HG02943 (cell line): ENCODE data around the gene ARPC5L.
"Not testable (repeated sequence)": the region's sequence is repeated elsewhere in the genome, so short reads cannot be mapped to it uniquely, and the experiment has no call there.

ENCODE experiments used
- ATAC-seq: cut with Tn5 transposase; IDR thresholded peaks from one replicate; pipeline ENCODE4 v1.9.1; 2021; ENCODE audit warnings: mild to moderate bottlenecking, low read depth, moderate library complexity; ENCODE audit not compliant: unreplicated experiment

Gene ARPC5L

DNA sequence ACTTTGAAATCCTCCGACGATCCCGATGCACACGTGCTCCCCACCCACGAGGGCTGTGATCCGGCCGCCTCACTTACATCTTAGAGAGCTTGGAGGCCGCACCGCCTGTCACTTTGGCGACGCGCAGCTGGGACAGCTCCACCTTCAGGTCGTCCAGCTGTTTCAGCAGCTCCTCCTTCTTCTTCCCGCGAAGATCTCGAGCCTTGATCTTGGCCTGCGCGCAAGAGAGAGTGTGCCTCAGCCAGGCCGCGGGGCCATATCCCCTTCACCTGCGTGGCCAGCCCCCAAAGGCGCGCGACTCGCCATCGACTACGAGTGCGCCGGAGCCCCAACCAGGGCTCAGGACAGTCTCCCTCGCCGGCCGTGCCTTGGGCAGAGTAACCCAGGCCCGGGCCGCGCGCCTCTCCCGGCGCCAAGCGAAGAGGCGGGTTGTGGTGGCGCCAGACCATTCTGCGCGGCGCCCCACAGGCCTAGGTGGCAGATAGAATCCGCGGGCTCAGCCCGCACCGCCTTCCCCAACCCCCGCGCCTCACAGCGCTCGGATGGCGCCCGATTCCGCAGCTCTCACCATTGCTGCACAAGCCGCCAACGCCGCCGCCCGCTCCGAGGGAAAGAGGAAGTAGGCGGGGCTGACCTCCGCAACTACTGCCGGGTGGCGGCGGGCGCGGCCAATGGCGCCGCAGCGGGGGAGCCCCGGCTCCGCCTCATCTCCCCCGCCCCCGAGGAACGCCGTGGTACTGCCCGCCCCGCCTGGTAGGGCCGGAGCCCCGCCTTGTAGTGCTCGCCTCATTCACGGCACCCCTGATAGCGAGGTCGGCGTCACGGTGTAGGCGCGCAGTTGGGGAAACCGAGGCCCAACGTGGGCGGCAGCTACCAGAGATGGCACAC is at the start of gene ARPC5L, which contains the start of gene RPL35:
Gene ARPC5L, plus strand, starts transcription at position 789 of the 888 bp plus-strand sequence. CDS start 7,161 bp downstream, outside the sequence.
Gene RPL35, minus strand, starts transcription at position 616 of the 888 bp plus-strand sequence. Its CDS starts 45 bp downstream, at position 571.
- ATAC-seq = peak; percentile 87

DNA sequence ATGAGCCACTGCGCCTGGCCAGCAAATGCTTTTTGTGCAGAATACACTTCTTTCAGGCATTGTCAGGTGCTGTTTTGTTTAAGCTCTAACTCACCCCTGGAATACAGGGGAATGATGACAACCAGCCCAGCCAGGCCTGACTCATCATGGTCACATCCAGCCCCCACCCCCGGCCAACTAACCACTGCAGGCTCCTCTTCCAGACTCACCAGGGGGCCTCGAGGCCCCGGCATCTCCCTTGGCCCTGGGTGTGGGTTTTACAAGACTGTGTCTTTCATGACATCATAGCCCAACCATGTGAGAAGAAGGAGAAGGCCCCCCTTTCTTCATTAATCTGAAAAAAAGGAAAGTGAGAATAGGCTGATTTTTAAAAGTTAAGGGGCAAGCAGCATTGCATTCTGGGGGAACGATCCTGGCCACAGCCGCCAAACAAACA is 49.5 kb upstream of the ARPC5L start:
- no peak for ATAC-seq

DNA sequence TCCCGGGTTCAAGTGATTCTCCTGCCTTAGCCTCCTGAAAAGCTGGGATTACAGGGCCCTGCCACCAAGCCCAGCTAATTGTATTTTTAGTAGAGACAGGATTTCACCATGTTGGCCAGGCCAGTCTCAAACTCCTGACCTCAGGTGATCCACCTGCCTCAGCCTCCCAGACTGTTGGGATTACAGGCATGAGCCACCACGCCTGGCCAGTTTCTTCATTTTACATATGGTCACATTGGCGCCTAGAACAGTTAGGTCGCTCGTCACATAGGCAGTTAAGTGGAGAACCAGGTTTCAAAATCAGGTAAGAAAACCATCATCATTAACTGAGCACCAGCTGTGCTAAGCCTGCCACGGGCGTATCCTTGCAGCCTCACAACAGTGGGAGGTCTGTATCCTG is 48.9 kb upstream of the ARPC5L start:
- ATAC-seq = no peak

DNA sequence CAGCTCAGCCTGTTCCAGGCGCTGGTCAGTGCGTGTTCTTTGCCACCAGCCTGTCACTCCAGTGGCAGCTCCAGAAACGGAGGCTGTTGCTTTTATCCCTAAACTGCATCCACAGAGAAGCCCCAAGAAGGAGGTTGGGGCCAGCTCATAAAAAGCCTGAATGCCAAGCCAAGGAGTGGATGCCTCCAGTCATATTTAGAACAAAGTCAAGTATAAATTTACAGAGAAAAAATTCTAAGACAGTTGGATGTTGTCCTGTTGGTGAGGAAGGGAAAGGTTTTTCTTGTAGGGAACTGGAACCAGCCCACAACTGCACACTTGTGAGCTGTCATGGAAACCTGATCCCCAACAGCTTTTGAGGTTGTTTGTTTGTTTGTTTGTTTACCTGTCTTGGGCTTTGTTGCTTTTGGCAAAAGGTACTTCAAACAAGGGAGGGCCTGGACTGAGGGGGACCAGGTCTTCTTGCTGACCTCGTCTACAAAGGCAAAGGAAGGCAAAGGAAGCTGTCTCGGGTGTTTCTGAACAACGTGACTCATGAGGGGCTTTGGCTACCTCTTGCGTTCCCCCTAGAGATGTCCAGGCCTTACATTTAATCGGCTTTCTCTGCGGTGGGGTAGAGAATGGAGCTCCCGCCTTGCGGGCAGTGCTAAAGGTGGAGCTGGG is 48.3 kb upstream of the ARPC5L start:
- no peak for ATAC-seq

DNA sequence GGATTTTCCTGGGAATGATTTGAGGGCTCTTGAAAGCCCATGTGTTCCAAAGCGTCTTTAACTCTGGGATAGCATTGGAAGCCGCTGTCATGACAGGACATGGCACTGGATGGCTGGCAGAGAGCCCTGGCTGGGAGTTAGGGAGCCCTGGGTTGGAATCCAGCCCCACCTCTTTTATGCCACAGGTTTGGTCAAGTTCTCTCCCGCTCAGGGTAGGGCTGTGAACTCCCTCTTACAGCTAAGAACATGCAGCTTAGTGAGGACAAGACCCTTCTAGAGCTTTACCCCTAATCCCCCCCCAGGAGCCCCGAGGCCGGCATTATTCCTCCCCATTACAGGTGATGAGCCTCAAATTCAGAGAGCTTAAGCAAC is 47.8 kb upstream of the ARPC5L start:
- ATAC-seq = no peak

DNA sequence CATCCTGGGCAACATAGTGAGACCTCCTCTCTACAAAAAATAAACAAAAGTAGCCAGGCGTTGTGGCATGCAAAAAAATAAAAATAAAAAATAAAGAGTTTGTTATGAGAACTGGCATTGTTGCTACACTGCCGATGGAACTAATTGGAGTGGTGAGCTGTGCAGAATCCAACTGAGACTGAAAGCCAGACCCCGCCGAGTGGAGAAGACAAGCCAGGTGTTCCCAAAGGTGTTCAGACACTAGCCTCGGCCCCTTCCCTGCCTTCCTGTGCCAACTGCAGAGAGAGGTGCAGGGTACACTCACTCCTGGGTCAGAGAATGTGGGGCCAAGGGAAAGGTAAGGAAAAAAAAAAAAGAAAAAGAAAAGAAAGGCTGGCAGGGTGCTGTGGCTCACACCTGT is 46.3 kb upstream of the ARPC5L start:
- no peak for ATAC-seq

DNA sequence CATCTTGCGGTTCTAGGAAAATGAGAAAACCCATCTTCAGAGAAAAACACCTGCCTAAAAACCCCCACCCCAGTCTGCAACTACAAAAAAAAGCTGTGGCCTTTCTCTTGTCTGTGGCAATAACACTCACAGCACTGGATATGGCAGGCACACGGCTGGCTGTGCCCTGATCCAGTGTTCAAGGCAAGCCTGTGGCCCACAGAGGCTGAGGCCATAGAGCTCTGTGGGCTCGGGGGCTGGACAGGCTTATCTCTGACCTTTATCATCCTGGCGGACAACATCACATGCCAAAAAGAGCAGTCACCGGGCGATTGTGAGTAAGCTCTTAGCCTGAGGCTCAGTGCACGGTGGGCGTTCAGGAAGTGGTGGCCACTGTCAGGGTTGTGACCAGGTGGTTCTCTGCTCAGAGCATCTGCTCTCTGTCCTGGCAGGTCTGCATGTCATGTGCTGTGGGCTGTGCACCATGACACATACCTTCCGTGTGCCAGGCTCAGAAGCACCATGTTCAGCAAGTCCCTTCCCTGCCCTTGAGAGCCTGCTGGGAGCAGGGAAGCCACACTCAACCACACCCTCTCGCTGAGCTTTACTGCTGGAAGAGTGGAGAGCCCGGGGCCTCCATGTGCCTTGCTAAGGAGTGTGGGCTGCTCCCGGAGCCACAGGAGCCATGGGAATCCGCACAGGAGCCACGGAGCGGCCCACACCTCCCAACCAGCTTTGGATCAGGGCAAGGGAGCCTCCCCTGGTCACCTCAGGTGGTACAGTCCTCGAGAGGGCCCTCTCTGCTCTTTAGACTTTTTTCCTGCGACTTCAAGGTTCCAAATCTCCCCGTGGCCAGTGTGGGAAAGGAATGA is 43.3 kb upstream of the ARPC5L start:
- ATAC-seq = no peak

DNA sequence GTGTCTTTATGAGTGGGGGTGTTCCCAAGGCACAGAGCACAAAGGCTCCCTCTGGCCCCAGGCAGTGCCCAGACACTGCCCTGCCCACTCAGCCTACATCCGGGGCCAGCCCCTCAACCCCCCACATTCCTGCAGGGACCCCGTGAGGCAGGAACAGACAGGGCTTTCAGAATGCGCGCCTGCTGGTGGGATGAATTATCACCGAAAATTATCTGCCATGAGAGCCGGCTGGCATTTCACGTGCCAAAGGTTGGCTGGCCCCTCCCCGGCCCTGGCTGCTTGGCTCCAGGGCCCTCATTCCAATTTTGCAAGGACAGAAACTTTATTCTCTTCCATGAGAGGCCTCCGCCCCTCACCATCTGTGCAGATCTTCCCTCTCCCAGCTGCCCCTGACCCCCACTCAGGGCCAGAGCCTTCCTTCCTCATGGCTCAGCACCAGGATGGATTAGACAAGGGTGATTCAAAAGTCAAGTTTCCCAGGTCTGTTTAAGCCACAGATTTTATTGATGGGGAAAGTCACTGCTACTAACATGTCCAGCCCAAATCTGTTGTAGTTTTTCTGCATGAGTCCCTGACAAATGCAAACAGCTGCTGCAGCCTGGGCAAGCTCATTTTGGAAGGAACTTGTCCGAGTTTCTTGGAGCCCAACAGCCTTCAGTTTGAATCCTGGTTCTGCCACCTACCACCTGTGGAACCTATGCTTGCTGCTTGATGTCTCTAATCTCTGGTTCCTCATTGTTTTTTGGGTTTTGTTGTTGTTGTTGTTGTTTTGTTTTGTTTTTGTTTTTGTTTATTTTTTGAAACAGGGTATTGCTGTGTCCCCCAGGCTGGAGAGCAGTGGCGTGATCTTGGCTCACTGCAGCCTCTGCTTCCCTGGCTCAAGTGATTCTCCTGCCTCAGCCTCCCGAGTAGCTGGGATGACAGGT is 41.0 kb upstream of the ARPC5L start:
- no peak for ATAC-seq

DNA sequence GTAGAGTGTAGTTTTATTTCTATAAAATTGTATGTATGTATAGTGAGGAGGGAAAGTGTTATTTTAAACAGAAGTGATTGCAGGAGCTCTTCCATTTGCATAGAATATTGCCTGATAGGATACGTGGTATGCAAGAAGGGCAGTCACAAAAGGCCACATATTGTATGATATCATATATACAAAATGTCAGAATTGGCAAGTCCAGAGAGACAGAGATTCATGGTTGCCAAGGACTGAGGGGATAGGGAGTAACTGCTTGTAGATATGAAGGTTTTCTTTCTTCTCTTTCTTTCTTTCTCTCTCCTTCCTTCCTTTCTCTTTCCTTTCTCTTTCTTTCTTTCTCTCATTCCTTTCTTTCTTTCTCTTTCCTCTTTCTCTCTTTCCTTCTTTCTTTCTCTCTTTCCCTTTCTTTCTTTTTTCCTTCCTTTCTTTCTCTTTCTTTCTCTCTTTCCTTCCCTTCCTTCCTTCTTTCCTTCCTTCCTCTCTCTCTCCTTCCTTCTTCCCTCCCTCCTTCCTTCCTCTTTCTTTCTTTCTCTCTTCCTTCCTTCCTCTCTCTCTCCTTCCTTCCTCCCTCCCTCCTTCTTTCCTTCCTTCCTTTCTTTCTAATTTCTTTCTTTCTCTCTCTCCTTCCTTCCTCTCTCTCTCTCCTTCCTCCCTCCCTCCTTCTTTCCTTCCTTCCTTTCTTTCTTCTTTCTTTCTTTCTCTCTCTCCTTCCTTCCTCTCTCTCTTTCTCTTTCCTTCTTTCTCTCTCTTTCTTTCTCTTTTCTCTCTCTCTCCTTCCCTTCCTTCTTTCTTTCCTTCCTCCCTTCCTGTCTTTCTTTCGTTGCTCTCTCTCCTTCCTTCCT is 33.2 kb upstream of the ARPC5L start:
- ATAC-seq = no peak

DNA sequence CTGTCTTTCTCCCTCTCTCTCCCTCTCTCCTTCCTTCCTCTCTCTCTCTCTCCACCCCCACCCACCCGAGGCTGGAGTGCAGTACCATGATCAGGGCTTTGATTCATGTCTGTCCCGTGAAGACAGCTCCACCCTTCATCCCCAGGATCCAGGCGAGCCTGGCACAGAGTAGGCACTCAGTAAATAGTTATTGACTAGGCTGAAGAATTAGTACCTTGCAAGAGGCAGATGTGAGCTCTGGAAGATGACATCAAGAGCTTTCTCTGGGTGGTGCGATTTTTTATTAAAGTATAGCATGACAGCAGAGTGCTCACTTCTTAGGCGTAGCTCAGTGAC is 32.6 kb upstream of the ARPC5L start:
- ATAC-seq = no peak

DNA sequence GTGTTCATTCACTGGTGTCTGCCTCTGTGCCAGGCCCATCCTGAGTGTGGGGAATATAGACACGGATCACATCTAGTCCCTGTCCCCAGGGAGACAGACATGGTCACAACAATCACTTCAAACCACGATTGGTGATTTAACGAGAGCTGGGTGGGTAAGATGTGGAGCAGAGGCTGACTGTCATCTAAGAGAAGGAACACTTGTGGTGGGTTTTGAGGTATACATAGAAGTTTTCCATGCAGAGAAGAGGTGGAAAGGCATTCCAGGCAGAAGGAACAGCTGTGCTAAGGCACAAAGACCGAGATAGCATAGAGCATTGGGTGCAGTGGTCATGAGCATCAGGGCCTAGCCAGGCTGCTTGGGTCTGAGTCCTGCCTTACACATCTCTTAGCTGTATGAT is 31.3 kb upstream of the ARPC5L start:
- ATAC-seq = no peak

DNA sequence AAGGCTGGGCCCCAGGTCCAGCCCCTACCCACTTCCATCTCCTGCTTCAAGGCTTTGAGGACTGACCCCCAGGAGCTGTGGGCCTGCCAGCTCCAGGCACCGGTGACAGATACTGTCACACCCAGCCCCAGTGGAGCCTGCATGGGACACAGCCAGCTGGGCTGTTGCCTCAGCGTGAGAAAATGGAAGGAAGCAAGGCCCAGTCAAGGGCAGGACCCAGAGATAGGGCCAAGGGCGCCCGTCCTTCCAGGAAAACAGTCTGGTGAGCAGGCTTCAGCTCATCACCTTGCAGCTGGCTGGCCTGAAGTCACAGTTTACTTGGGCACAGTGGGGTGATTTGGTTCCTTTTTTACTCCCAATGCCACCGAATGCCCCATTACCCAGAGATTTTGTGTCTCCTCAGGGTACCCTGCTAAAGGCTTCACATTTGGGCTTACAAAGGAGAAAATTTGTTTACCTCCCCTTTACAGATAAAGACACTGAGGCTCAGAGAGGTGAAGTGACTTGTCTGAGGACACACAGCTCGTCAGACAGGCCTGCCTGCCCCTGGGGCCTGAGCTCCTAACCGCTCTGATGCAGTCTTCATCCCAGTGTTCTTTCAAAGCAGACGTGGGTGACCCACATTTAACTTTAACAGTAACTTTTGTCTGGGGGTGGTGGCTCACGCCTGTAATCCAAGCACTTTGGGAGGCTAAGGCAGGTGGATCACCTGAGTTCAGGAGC is 30.1 kb upstream of the ARPC5L start:
- ATAC-seq = no peak

DNA sequence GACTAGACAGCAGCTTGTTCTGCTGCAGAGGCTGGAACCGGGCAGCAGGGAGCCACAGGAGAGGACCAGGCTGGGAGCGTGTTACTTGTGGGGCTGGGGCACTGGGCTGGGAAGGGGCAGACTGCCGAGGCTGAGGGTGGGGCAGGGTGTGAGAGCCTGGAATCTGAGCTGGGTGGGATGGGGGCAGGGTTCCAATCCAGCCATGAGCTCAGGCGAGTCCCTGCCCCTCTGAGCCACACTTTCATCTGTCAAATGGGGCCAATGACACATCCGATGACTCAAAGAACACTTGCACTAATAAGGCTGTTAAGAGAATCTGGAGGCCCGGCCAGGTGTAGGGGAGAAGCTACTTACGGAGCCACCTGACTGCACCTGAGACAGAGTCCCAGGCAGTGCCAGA is 27.3 kb upstream of the ARPC5L start:
- ATAC-seq = no peak

DNA sequence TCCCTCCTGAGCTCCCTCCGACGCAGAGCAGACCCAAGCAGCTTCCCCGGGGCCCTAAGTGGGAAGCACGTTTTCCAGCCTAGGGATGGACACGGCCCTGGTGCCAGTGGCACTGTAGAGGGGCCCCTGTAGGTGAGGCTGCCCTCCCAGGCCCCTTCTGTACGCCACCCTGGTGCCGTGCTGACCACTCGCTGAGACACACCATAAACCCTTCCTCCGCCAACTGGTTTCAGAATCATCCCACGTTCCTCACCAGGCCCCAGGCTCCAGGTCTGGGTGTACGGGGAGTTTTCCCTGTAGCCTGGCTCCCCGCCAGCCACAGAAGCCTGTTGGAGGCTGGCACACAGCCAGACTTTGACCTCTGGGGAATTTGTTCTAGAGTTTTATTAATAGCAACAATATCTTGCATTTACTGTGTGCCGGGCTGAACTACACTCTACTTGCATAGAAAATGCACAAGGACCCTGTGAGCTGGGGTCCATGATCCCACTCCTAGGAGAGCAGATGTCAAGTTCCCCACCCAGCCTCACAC is 26.8 kb upstream of the ARPC5L start:
- no peak for ATAC-seq

DNA sequence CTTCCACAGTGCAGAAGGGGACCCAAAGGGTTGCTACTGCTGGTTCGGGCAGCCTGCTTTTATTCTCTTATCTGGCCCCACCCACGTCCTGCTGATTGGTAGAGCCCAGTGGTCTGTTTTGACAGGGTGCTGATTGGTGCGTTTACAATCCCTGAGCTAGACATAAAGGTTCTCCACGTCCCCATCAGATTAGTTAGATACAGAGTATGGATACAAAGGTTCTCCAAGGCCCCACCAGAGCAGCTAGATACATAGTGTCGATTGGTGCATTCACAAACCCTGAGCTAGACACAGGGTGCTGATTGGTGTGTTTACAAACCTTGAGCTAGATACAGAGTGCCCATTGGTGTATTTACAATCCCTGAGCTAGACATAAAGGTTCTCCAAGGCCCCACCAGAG is 23.8 kb upstream of the ARPC5L start:
- not testable (repeated sequence) for ATAC-seq

DNA sequence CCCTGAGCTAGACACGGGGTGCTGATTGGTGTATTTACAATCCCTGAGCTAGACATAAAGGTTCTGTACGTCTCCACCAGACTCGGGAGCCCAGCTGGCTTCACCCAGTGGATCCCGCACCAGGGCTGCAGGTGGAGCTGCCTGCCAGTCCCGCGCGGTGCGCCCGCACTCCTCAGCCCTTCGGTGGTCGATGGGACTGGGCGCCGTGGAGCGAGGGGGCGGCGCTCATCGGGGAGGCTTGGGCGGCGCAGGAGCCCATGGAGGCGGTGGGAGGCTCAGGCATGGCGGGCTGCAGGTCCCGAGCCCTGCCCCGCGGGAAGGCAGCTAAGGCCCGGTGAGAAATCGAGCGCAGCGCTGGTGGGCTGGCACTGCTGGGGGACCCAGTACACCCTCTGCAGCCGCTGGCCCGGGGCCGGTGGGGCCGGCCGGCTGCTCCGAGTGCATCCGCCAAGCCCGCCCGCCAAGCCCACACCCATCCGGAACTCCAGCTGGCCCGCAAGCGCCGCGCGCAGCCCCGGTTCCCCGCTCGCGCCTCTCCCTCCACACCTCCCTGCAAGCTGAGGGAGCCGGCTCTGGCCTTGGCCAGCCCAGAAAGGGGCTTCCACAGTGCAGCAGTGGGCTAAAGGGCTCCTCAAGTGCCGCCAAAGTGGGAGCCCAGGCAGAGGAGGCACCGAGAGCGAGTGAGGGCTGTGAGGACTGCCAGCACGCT is 23.2 kb upstream of the ARPC5L start:
- not testable (repeated sequence) for ATAC-seq

DNA sequence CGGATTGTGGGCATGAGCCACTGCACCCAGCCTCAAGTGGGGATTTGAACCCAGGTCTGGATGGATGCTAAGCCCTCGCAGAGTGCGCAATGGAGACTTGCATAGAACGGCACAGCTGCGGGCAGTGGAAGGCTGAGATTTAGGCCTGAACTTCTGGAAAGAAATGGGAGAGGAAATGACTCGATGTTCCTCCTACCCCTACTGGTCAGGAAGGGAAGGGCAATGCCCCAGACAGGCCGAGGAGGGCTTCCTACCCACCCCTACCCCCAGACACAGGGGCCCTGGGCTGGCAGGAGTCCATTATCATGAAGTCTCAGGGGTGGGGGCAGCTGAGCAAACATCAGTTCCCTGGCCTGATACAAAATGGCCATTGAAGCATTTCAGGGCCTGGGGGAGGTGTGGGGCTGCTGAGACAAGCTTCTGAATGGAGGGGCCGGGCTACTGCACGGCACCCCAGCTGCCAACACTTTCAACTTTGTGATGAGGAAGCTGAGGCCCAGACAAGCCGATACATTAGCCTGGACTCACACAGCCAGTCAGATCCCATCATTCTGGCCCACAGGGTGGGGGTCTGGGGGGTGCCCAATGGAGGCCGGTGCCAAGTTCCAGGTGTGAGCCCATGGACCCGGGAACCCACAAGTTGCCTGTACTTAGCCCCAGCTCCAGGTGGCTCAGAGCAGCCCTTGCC is 22.2 kb upstream of the ARPC5L start:
- no peak for ATAC-seq
